H1 (cell line): Measurements from ENCODE around the gene MGAT5B. TPM values are rescaled to one million over a fixed set of nuclear protein-coding genes. Genes with fewer than 3 reads are reported as not detected.

ENCODE experiments used
- CTCF ChIA-PET: fragments of 300-600 bp; sonication (Branson Sonifier 250); formaldehyde crosslinking; loops from one replicate; lab custom pipeline; 2021; ENCODE audit not compliant: partially characterized antibody; lab: Charles Lee
- POLR2A ChIA-PET: fragments of 300-600 bp; sonication (Branson Sonifier 250); formaldehyde crosslinking; loops from one replicate; lab custom pipeline; 2021; ENCODE audit warnings: inconsistent platforms; ENCODE audit not compliant: partially characterized antibody; lab: Charles Lee
- DNase-seq, 2 experiments: peaks; one replicate each; pipeline versions ENCODE4 v3.0.0 to v3.0.0-alpha.2; 2010 to 2022; ENCODE audit warnings: low spot score in 2 of 2, low read depth in 1 of 2, mixed read lengths in 1 of 2
- FAIRE-seq: peaks from 2 replicates; lab custom pipeline; 2011; peaks lifted over from hg19 to GRCh38; lab: Jason Lieb, UNC
- H2AFZ ChIP-seq: 2 replicates; pipeline ENCODE4 v1.8.1; 2012; ENCODE audit warnings: low read length, inconsistent platforms
- H2AK5ac ChIP-seq: 2 replicates; pipeline ENCODE4 v1.6.1; 2013; ENCODE audit warnings: low read depth, low read length
- H2BK120ac ChIP-seq: replicated peaks from 2 replicates; pipeline ENCODE3; 2013; ENCODE audit warnings: low read depth, low read length, inconsistent platforms
- H2BK12ac ChIP-seq: 2 replicates; pipeline ENCODE4 v1.6.1; 2013; ENCODE audit warnings: low read depth, low read length
- H2BK15ac ChIP-seq: 2 replicates; pipeline ENCODE4 v1.6.1; 2013; ENCODE audit warnings: low read length
- H2BK20ac ChIP-seq: 2 replicates; pipeline ENCODE4 v1.6.1; 2013; ENCODE audit warnings: low read length
- H2BK5ac ChIP-seq: 2 replicates; pipeline ENCODE4 v1.6.1; 2013; ENCODE audit warnings: low read depth, low read length
- H3K14ac ChIP-seq: 2 replicates; pipeline ENCODE4 v1.6.1; 2013; ENCODE audit warnings: inconsistent platforms; ENCODE audit not compliant: insufficient read length
- H3K18ac ChIP-seq: 2 replicates; pipeline ENCODE4 v1.6.1; 2013; ENCODE audit warnings: low read length; ENCODE audit errors: extremely low read depth
- H3K23ac ChIP-seq: 2 replicates; pipeline ENCODE4 v1.6.1; 2013; ENCODE audit warnings: inconsistent platforms; ENCODE audit not compliant: insufficient read length
- H3K23me2 ChIP-seq: 2 replicates; pipeline ENCODE4 v1.6.1; 2013; ENCODE audit warnings: low read depth, low read length
- H3K27ac ChIP-seq: 2 replicates; pipeline ENCODE4 v1.6.1; 2011; ENCODE audit warnings: low read depth, low read length, inconsistent platforms
- H3K27me3 ChIP-seq, 4 experiments: replicated peaks in 1 of 4; 1 replicate in 1 of 4; 2 replicates in 3 of 4; pipeline versions ENCODE4 v1.6.1 to v1.8.1; 2011 to 2013; ENCODE audit warnings: low read length in 3 of 4, mild to moderate bottlenecking in 3 of 4, inconsistent platforms in 2 of 4, mixed read lengths in 2 of 4, moderate library complexity in 1 of 4; ENCODE audit not compliant: control insufficient read depth in 3 of 4, insufficient read depth in 3 of 4; ENCODE audit errors: extremely low read depth in 1 of 4
- H3K36me3 ChIP-seq, 4 experiments: 2 replicates each; pipeline versions ENCODE4 v1.6.1 to v1.8.1; 2011 to 2013; ENCODE audit warnings: mild to moderate bottlenecking in 4 of 4, low read length in 3 of 4, moderate library complexity in 2 of 4, control low read depth in 1 of 4, inconsistent platforms in 1 of 4; ENCODE audit not compliant: insufficient read depth in 4 of 4, control insufficient read depth in 2 of 4
- H3K4ac ChIP-seq: replicated peaks from 2 replicates; pipeline ENCODE3; 2013; ENCODE audit warnings: low read length, low read depth, mixed read lengths, inconsistent platforms; ENCODE audit not compliant: insufficient read length
- H3K4me1 ChIP-seq, 4 experiments: replicated peaks in 1 of 4; 1 replicate in 1 of 4; 2 replicates in 3 of 4; pipeline versions ENCODE4 v1.6.1 to v1.8.1; 2011 to 2013; ENCODE audit warnings: low read length in 3 of 4, inconsistent platforms in 2 of 4, mixed read lengths in 1 of 4; ENCODE audit not compliant: insufficient read depth in 4 of 4, control insufficient read depth in 3 of 4
- H3K4me2 ChIP-seq, 2 experiments: 2 replicates each; pipeline versions ENCODE4 v1.6.1 to v1.8.1; 2011 to 2013; ENCODE audit warnings: low read depth in 2 of 2, low read length in 2 of 2, control low read depth in 1 of 2, inconsistent platforms in 1 of 2, mild to moderate bottlenecking in 1 of 2; ENCODE audit not compliant: insufficient read depth in 1 of 2
- H3K4me3 ChIP-seq, 4 experiments: fragments of 200-600, 300-600 bp in 1 of 4; sonication (generic), shearing (Covaris generic), sonication (Bioruptor Twin) in 1 of 4; 2 replicates each; pipeline versions ENCODE4 v1.5.1 to v1.8.1; 2011 to 2016; ENCODE audit warnings: low read length in 4 of 4, low read depth in 3 of 4, control low read depth in 2 of 4, inconsistent platforms in 2 of 4, mild to moderate bottlenecking in 2 of 4, mixed read lengths in 1 of 4, moderate library complexity in 1 of 4; ENCODE audit not compliant: insufficient read depth in 2 of 4; ENCODE audit errors: extremely low read depth in 1 of 4
- H3K56ac ChIP-seq: replicated peaks from 2 replicates; pipeline ENCODE3; 2013; ENCODE audit warnings: low read depth, mild to moderate bottlenecking, mixed read lengths, low read length, inconsistent platforms; ENCODE audit not compliant: insufficient read length
- H3K79me1 ChIP-seq: 2 replicates; pipeline ENCODE4 v1.6.1; 2013; ENCODE audit warnings: low read depth, low read length, control low read depth
- H3K79me2 ChIP-seq, 2 experiments: 2 replicates each; pipeline versions ENCODE4 v1.6.1 to v1.8.1; 2012 to 2013; ENCODE audit warnings: low read length in 2 of 2, mild to moderate bottlenecking in 2 of 2, inconsistent platforms in 1 of 2; ENCODE audit not compliant: insufficient read depth in 2 of 2, control insufficient read depth in 1 of 2
- H3K9ac ChIP-seq, 4 experiments: replicated peaks in 1 of 4; 1 replicate in 1 of 4; 2 replicates in 3 of 4; pipeline versions ENCODE4 v1.6.1 to v1.8.1; 2011 to 2013; ENCODE audit warnings: low read depth in 3 of 4, low read length in 3 of 4, control low read depth in 2 of 4, mild to moderate bottlenecking in 2 of 4, moderate library complexity in 2 of 4, inconsistent platforms in 1 of 4; ENCODE audit errors: extremely low read depth in 1 of 4
- H3K9me3 ChIP-seq, 2 experiments: 2 replicates each; pipeline versions ENCODE4 v1.6.1 to v1.8.1; 2012 to 2013; ENCODE audit warnings: mild to moderate bottlenecking in 2 of 2, moderate library complexity in 2 of 2, control low read depth in 1 of 2, inconsistent platforms in 1 of 2, low read depth in 1 of 2, low read length in 1 of 2, mixed read lengths in 1 of 2; ENCODE audit not compliant: insufficient read depth in 2 of 2
- H4K20me1 ChIP-seq, 2 experiments: replicated peaks in 1 of 2; 2 replicates each; pipeline versions ENCODE3 to v1.8.1; 2011 to 2013; ENCODE audit warnings: inconsistent platforms in 2 of 2, low read length in 2 of 2, mild to moderate bottlenecking in 1 of 2; ENCODE audit not compliant: insufficient read depth in 2 of 2, control insufficient read depth in 1 of 2
- H4K5ac ChIP-seq: 2 replicates; pipeline ENCODE4 v1.6.1; 2013; ENCODE audit warnings: low read length, low read depth, mixed read lengths, inconsistent platforms; ENCODE audit not compliant: insufficient read length
- H4K8ac ChIP-seq: 2 replicates; pipeline ENCODE4 v1.8.0; 2013; ENCODE audit warnings: mild to moderate bottlenecking, moderate library complexity, low read length, inconsistent platforms; ENCODE audit not compliant: insufficient read depth; ENCODE audit errors: extremely low read depth
- H4K91ac ChIP-seq: replicated peaks from 2 replicates; pipeline ENCODE3; 2013; ENCODE audit warnings: low read length, mixed read lengths, inconsistent platforms; ENCODE audit not compliant: insufficient read length
- BRCA1 ChIP-seq: IDR thresholded peaks from 2 replicates; pipeline ENCODE4 v1.6.1; 2012; ENCODE audit warnings: low read depth, low read length, improper control_type of control experiment
- CHD2 ChIP-seq: IDR thresholded peaks from 2 replicates; pipeline ENCODE4 v1.6.1; 2012; ENCODE audit warnings: low read length, improper control_type of control experiment
- EP300 ChIP-seq, 2 experiments: IDR thresholded peaks; 1 replicate in 1 of 2; 2 replicates in 1 of 2; pipeline ENCODE4 v1.6.1; 2011 to 2012; ENCODE audit warnings: low read depth in 2 of 2, low read length in 2 of 2, mild to moderate bottlenecking in 2 of 2, borderline replicate concordance in 1 of 2, inconsistent platforms in 1 of 2, moderate library complexity in 1 of 2
- EZH2 ChIP-seq: fragments of 200-600 bp; sonication (generic); IDR thresholded peaks from 2 replicates; pipeline ENCODE4 v1.7.1; 2012; ENCODE audit warnings: low read depth, mild to moderate bottlenecking, moderate library complexity, low read length, inconsistent platforms; ENCODE audit not compliant: severe bottlenecking
- HDAC2 ChIP-seq, 2 experiments: fragments of 300-600 bp in 1 of 2; sonication (generic) in 1 of 2; IDR thresholded peaks; 2 replicates each; pipeline ENCODE4 v1.6.1; 2011 to 2012; ENCODE audit warnings: low read depth in 2 of 2, low read length in 2 of 2, mild to moderate bottlenecking in 2 of 2, moderate library complexity in 2 of 2, borderline replicate concordance in 1 of 2, inconsistent platforms in 1 of 2
- HDAC6 ChIP-seq: IDR thresholded peaks from one replicate; pipeline ENCODE4 v1.7.1; 2012; ENCODE audit warnings: low read depth, mild to moderate bottlenecking, inconsistent platforms, low read length, moderate library complexity
- KDM1A ChIP-seq: fragments of 200-600, 300-600 bp; sonication (generic); IDR thresholded peaks from 2 replicates; pipeline ENCODE4 v1.7.1; 2016; ENCODE audit warnings: mild to moderate bottlenecking, low read length, borderline replicate concordance
- KDM4A ChIP-seq: IDR thresholded peaks from one replicate; pipeline ENCODE4 v1.7.1; 2012; ENCODE audit warnings: low read depth, mild to moderate bottlenecking, moderate library complexity, low read length, inconsistent platforms; ENCODE audit not compliant: severe bottlenecking
- MAX ChIP-seq: IDR thresholded peaks from 2 replicates; pipeline ENCODE4 v1.6.1; 2012; ENCODE audit warnings: inconsistent platforms
- NRF1 ChIP-seq: IDR thresholded peaks from 2 replicates; pipeline ENCODE4 v1.6.1; 2011; ENCODE audit warnings: mild to moderate bottlenecking, low read depth, low read length, improper control_type of control experiment
- POLR2A ChIP-seq, 2 experiments: IDR thresholded peaks; 1 replicate in 1 of 2; 2 replicates in 1 of 2; pipeline ENCODE4 v1.6.1; 2011; ENCODE audit warnings: low read depth in 2 of 2, low read length in 2 of 2, mild to moderate bottlenecking in 2 of 2; ENCODE audit errors: control extremely low read depth in 1 of 2
- POLR2AphosphoS5 ChIP-seq: IDR thresholded peaks from 2 replicates; pipeline ENCODE4 v1.6.1; 2011; ENCODE audit warnings: low read depth, low read length
- RXRA ChIP-seq: IDR thresholded peaks from 2 replicates; pipeline ENCODE4 v1.6.1; 2011; ENCODE audit warnings: low read depth, mild to moderate bottlenecking, low read length, moderate library complexity; ENCODE audit not compliant: insufficient read depth
- YY1 ChIP-seq: IDR thresholded peaks from 2 replicates; pipeline ENCODE4 v1.6.1; 2011; ENCODE audit warnings: low read depth, mild to moderate bottlenecking, low read length
- WGBS, 2 experiments: shearing (Covaris generic) in 1 of 2; methylation state at CpG; one replicate each; pipeline versions ENCODE4 v1.1.6 to v1.1.7; 2013 to 2015; ENCODE audit warnings: low lambda C conversion rate in 2 of 2, mixed read lengths in 2 of 2, inconsistent platforms in 1 of 2, low coverage in 1 of 2, missing lambda C conversion rate in 1 of 2; ENCODE audit not compliant: insufficient replicate concordance in 2 of 2, insufficient coverage in 1 of 2, insufficient read length in 1 of 2; ENCODE audit errors: extremely low coverage in 1 of 2, missing lambda C conversion rate in 1 of 2; 5-methylcytosine and 5-hydroxymethylcytosine counted together
- polyA plus RNA-seq, 7 experiments: library from polyadenylated mRNA; depleted of rRNA in 3 of 7; stranded (reverse) in 5 of 7; unstranded in 2 of 7; fragments of >200 nt in 5 of 7; fragments of 200-250 nt in 2 of 7; gene quantifications; 1 replicate in 5 of 7; 2 replicates in 1 of 7; 4 replicates in 1 of 7; pipeline versions ENCODE4 v1.2.1 to v1.2.3, GENCODE V29; 2011 to 2013; ENCODE audit warnings: missing spikeins in 2 of 7, mixed read lengths in 2 of 7
- total RNA-seq: library from RNA; stranded (reverse); fragmentation: NEBNext Ultra II Directional; extraction: Animal tissue kit (Norgen Biotek cat#: 25700); gene quantifications from 2 replicates; pipeline ENCODE4 v1.2.1, GENCODE V29; 2021

Gene MGAT5B
- total and polyA plus RNA-seq, 2 of the 8 experiments (the other 6 are each of a cell fraction or from before 2014, with no cell fraction given): 7.9 to 8.2 TPM

GRCh38 chr17:76922967-76923366, 54.8 kb downstream of the MGAT5B start:
- no peak overlapping the region for H2BK5ac ChIP-seq
- H3K4me3 ChIP-seq: no peak overlapping the region
- H3K14ac ChIP-seq: no peak overlapping the region
- H2AK5ac ChIP-seq: no peak overlapping the region
- no peak overlapping the region for H2BK20ac ChIP-seq
- H4K8ac ChIP-seq: no peak overlapping the region
- TF ChIP-seq POLR2A (IDR thresholded peaks at IDR 0.05; ENCODE audit: control extremely low read depth in 1 of 2, low read depth in 2 of 2, low read length in 2 of 2) (no peak), HDAC6 (no peak), HDAC2 (IDR thresholded peaks at IDR 0.05; ENCODE audit: borderline replicate concordance in 1 of 2, low read depth in 2 of 2, low read length in 2 of 2) (no peak), RXRA (no peak), POLR2AphosphoS5 (no peak), MAX (no peak), KDM4A (no peak), EP300 (IDR thresholded peaks at IDR 0.05; ENCODE audit: borderline replicate concordance in 1 of 2, low read depth in 2 of 2, low read length in 2 of 2) (no peak), BRCA1 (no peak), YY1 (no peak), CHD2 (no peak), EZH2 (no peak), KDM1A (no peak), NRF1 (no peak)
- no peak overlapping the region for H3K18ac ChIP-seq
- H4K5ac ChIP-seq: no peak overlapping the region
- ChIA-PET POLR2A (interaction anchor here (1.9 kb wide), 1 partner anchor 13 kb away, joined by 5 read pairs; no protein-coding TSS in a partner anchor), CTCF (interaction anchor here (0.6 to 3.8 kb wide), 7 partner anchors 14 to 134 kb away, joined by 3 to 19 read pairs (median 4); partner anchors contain the start of gene MGAT5B)
- 0 out of 4 replicates have a peak, but pooled peaks cover 0 to 3% of the 10 kb centered on the region in 2 experiments for H3K9me3 ChIP-seq
- no peak for FAIRE-seq
- no peaks in the 10 kb centered on the region for H3K27me3 ChIP-seq
- H3K79me1 ChIP-seq: no peaks in the 10 kb centered on the region
- peaks cover 0 to 5% (median 1%) of the 10 kb centered on the region in 4 experiments; a peak in 3 of 7 replicates for H3K4me1 ChIP-seq
- H3K23ac ChIP-seq: no peak overlapping the region
- WGBS, 2 experiments: 85% methylated on average over 13 of the region's 13 CpGs; no CpG with 5 or more reads in 1 of the 2 experiments
- no peaks in the 10 kb centered on the region for H3K23me2 ChIP-seq
- no peaks in the 10 kb centered on the region for H3K79me2 ChIP-seq
- no peak overlapping the region for H3K4ac ChIP-seq
- DNase-seq: no peak
- H4K20me1 ChIP-seq: peaks cover 0 to 5% of the 10 kb centered on the region in 2 experiments
- no peak overlapping the region for H2BK12ac ChIP-seq
- H2AFZ ChIP-seq: no peak overlapping the region
- H3K56ac ChIP-seq: no peak overlapping the region
- no peak overlapping the region for H2BK120ac ChIP-seq
- H3K36me3 ChIP-seq: no peaks in the 10 kb centered on the region
- no peak overlapping the region for H2BK15ac ChIP-seq
- no peak overlapping the region for H3K27ac ChIP-seq
- H4K91ac ChIP-seq: no peak overlapping the region
- no peak overlapping the region for H3K9ac ChIP-seq
- no peak overlapping the region for H3K4me2 ChIP-seq
